ENCODE results near the gene KCNJ15. TPM values are rescaled to one million over a fixed set of nuclear protein-coding genes. Genes with fewer than 3 reads are reported as not detected.

Gene KCNJ15
- total and polyA plus RNA-seq, 2 experiments from 2014 or later: not detected

DNA sequence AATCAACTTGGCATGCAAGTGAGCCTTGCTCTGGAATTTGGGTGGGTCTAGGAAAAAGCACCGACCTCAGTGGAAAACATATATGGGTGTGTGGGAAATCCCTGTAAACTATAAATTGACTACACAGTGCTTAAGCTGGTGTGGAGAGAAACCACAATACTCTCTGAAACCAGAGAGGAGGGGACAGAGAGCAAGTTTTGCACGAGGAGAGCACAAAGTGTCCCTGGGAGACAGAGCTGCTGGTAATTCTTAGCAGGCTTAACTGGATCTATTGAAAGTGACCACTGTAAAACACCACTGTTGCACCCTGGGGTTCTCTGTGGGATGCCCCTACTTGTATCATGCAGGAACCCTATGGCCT, 12.8 kb downstream of the KCNJ15 start:
- no peak overlapping the region for H3K27ac Mint-ChIP-seq
- peaks cover 3% of the 10 kb centered on the region for H3K27me3 Mint-ChIP-seq (ENCODE audit: insufficient read depth, low read depth, poor library complexity)
- Histone ChIP-seq H3K27me3 (ENCODE audit: insufficient read depth) (no peaks in the 10 kb centered on the region), H2AFZ (no peak overlapping the region; the same call in none of the 2 replicates), H3F3A (replicated peaks; ENCODE audit: low read depth) (no peaks in the 10 kb centered on the region), H3K4me1 (ENCODE audit: insufficient read depth) (peaks cover 4% of the 10 kb centered on the region; the same call in 1 of the 2 replicates), H3K27ac (ENCODE audit: low read depth) (no peak overlapping the region), H3K79me2 (replicated peaks; ENCODE audit: insufficient read depth) (no peaks in the 10 kb centered on the region), H3K9me2 (ENCODE audit: insufficient read depth) (no peaks in the 10 kb centered on the region), H3K36me3 (ENCODE audit: insufficient read depth) (no peaks in the 10 kb centered on the region), H3K4me2 (no peak overlapping the region), H3K4me3 (no peak overlapping the region), H4K20me1 (replicated peaks; ENCODE audit: insufficient read depth) (no peaks in the 10 kb centered on the region)
- H3K4me1 Mint-ChIP-seq: peaks cover 6% of the 10 kb centered on the region; the same call in 2 of the 3 replicates
- TF ChIP-seq EZH2phosphoT487 (IDR thresholded peaks at IDR 0.05; ENCODE audit: unreplicated experiment): no peak
- TF ChIP-seq JUNB (IDR thresholded peaks at IDR 0.05; ENCODE audit: unreplicated experiment): no peak
- no peak for TF ChIP-seq EZH2 (IDR thresholded peaks at IDR 0.05; ENCODE audit: low read depth, unreplicated experiment)
- TF ChIP-seq, protein P1, sequence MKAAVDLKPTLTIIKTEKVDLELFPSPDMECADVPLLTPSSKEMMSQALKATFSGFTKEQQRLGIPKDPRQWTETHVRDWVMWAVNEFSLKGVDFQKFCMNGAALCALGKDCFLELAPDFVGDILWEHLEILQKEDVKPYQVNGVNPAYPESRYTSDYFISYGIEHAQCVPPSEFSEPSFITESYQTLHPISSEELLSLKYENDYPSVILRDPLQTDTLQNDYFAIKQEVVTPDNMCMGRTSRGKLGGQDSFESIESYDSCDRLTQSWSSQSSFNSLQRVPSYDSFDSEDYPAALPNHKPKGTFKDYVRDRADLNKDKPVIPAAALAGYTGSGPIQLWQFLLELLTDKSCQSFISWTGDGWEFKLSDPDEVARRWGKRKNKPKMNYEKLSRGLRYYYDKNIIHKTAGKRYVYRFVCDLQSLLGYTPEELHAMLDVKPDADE (IDR thresholded peaks at IDR 0.05): no peak
- no peak for TF ChIP-seq CREB1 (CRISPR knock-in tag; IDR thresholded peaks at IDR 0.05; ENCODE audit: low read depth)
- TF ChIP-seq STAT1 (IDR thresholded peaks at IDR 0.05; ENCODE audit: unreplicated experiment): no peak
- DNase-seq (ENCODE audit: low spot score): peak; percentile 11
- peak; percentile 55; the same call in 2 of the 3 replicates for ATAC-seq
- H3K36me3 Mint-ChIP-seq (ENCODE audit: low read depth): no peaks in the 10 kb centered on the region
- no peaks in the 10 kb centered on the region for H3K9me3 Mint-ChIP-seq
- no peak overlapping the region for H3K4me3 Mint-ChIP-seq

- no peaks in the 10 kb centered on the region for H3K27me3 Mint-ChIP-seq (ENCODE audit: insufficient read depth, low read depth, poor library complexity)
- Histone ChIP-seq H3K27me3 (ENCODE audit: insufficient read depth) (no peaks in the 10 kb centered on the region), H3K4me1 (ENCODE audit: insufficient read depth) (peaks cover 4% of the 10 kb centered on the region; the same call in 1 of the 2 replicates), H3K27ac (ENCODE audit: low read depth) (no peak overlapping the region), H3K36me3 (ENCODE audit: insufficient read depth) (no peaks in the 10 kb centered on the region; the same call in 1 of the 2 replicates), H4K20me1 (replicated peaks; ENCODE audit: insufficient read depth) (no peaks in the 10 kb centered on the region), H3K9me2 (ENCODE audit: insufficient read depth) (peaks cover 5% of the 10 kb centered on the region; the same call in 1 of the 2 replicates), H2AFZ (no peak overlapping the region), H3K4me2 (no peak overlapping the region), H3K4me3 (no peak overlapping the region), H3K79me2 (replicated peaks; ENCODE audit: insufficient read depth) (no peaks in the 10 kb centered on the region), H3F3A (replicated peaks; ENCODE audit: low read depth) (no peaks in the 10 kb centered on the region)
- H3K4me3 Mint-ChIP-seq: no peak overlapping the region
- no peak for ATAC-seq
- DNase-seq (ENCODE audit: low spot score): peak; percentile 6
- H3K4me1 Mint-ChIP-seq: peaks cover 6% of the 10 kb centered on the region; the same call in 2 of the 3 replicates
- H3K27ac Mint-ChIP-seq: no peak overlapping the region
- H3K9me3 Mint-ChIP-seq: no peaks in the 10 kb centered on the region
- no peaks in the 10 kb centered on the region for H3K36me3 Mint-ChIP-seq (ENCODE audit: low read depth)
- TF ChIP-seq, protein P1 (IDR thresholded peaks at IDR 0.05): no peak
- TF ChIP-seq EZH2 (IDR thresholded peaks at IDR 0.05; ENCODE audit: low read depth, unreplicated experiment) (no peak), ZNF462 (CRISPR knock-in tag; IDR thresholded peaks at IDR 0.05) (no peak), ZNF114 (CRISPR knock-in tag; IDR thresholded peaks at IDR 0.05) (no peak), ZNF331 (CRISPR knock-in tag; IDR thresholded peaks at IDR 0.05; ENCODE audit: low read depth) (no peak), CREB1 (CRISPR knock-in tag; IDR thresholded peaks at IDR 0.05; ENCODE audit: low read depth) (no peak), POLR2AphosphoS5 (IDR thresholded peaks at IDR 0.05; ENCODE audit: low read depth) (no peak)
These were observed 15.4 kb downstream of the KCNJ15 start for GRCh38 chr21:38272215-38272614.

Data from GM23338 (cell line).